Left hindlimb (tissue), 1 donor: ENCODE measurements around the gene SLC16A7.
"Not testable (repeated sequence)": the region's sequence is repeated elsewhere in the genome, so short reads cannot be mapped to it uniquely, and the experiment has no call there.

Experiments used
- DNase-seq: peaks from one replicate; pipeline ENCODE4 v3.0.0-alpha.2; 2018

The SLC16A7 gene, protein sequence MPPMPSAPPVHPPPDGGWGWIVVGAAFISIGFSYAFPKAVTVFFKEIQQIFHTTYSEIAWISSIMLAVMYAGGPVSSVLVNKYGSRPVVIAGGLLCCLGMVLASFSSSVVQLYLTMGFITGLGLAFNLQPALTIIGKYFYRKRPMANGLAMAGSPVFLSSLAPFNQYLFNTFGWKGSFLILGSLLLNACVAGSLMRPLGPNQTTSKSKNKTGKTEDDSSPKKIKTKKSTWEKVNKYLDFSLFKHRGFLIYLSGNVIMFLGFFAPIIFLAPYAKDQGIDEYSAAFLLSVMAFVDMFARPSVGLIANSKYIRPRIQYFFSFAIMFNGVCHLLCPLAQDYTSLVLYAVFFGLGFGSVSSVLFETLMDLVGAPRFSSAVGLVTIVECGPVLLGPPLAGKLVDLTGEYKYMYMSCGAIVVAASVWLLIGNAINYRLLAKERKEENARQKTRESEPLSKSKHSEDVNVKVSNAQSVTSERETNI

DNA sequence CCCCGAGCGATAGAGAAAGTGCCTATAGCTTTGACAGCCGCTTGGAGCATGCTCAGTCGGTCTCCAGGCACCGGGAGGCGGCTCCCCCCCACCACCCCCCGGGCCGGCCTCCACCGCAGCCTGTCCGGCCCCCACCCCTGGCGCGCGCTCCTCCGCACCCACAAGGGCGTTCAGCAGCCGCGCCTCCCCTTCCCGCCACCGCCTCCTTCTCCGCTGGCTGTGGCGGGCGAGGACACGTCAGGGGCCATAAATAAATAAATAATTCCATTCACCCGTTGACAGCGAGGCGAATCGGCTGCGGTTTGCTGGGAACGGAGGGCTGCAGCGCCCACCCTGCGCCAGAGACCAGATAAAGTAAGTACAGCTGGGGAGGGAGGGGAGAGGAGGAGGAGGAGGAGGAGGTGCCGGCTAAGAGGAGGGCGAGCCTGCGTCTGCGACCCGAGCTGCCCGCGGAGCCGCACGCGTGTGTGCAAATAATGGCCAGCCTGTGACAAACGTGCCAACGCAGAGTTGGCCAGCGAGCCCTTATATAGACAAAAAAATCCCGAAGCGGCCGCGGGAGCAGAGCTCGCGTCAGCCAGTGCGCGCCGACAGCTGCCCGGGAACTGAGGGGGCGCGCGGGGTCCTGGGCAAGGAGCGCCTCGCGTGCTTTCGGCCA, at the start of gene SLC16A7:
Gene SLC16A7, plus strand, starts transcription at position 147 of the 658 bp plus-strand sequence. CDS start 108,773 bp downstream, outside the sequence.
- DNase-seq = peak; percentile 96

DNA sequence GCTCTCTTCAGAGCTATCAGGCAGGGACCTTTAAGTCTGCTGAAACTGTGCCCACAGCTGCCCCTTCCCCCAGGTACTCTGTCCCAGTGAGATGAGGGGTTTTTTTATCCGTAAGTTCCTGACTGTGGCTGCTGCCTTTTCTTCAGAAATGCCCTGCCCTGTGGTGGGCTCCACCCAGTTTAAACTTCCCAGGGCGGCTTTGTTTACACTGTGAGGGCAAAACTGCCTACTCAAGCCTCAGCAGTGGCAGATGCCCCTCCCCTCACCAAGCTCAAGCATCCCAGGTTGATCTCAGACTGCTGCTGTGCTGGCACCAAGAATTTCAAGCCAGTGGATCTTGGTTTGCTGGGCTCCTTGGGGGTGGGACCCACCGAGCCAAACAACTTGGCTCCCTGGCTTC, 46.9 kb upstream of the SLC16A7 start:
- DNase-seq = no peak

- DNase-seq = no peak
Measured at GRCh38 chr12:59559696-59560095, 36.1 kb upstream of the SLC16A7 start.

DNA sequence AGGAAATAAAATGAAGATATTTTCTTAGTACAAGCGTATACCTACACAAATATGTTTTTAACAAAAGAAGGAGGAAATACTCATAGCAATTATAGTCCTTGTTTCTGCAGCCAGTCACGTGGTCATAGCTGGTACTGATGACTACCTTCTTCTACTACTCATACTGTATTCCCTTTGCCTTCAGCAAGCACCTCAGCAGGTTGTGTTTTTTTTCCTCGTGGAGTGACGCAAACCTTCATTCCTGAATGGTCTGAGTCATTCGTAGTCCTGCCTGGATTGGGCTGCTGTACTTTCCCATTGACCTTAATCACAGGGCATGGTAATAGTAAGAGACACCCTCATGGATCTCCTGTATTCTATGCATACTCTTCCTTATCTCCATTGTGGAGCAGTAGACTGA, 25.7 kb upstream of the SLC16A7 start:
- no peak for DNase-seq

GRCh38 chr12:59574406-59574805, 21.4 kb upstream of the SLC16A7 start:
- DNase-seq = no peak

- no peak for DNase-seq
Measured at GRCh38 chr12:59575826-59576225, 20.0 kb upstream of the SLC16A7 start.

GRCh38 chr12:59578254-59578653, 17.6 kb upstream of the SLC16A7 start:
- no peak for DNase-seq

DNA sequence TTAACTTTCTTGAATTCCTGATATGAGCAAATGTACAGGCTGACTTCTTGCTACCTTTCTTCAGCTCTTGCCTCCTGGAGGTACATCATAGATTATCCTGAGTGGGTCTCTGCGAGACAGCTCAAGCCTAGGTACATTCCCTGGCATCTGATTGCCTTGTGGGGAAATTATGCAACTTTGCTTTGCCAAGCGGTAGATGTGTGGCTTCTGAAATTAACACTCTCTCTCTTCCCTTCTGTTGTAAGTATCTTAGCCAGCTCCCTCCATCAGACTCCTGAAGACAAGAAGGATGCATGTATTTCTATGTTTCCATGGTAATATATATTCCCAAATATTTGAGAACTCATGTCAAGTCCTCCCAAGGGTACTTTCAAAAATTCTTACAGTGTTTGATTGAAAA, 16.2 kb upstream of the SLC16A7 start:
- no peak for DNase-seq

- no peak for DNase-seq
Measured at GRCh38 chr12:59580050-59580449, 15.8 kb upstream of the SLC16A7 start.

GRCh38 chr12:59583003-59583712, 12.7 kb upstream of the SLC16A7 start:
- no peak for DNase-seq

- DNase-seq = no peak
Measured at GRCh38 chr12:59587710-59588109, 8.1 kb upstream of the SLC16A7 start.

DNA sequence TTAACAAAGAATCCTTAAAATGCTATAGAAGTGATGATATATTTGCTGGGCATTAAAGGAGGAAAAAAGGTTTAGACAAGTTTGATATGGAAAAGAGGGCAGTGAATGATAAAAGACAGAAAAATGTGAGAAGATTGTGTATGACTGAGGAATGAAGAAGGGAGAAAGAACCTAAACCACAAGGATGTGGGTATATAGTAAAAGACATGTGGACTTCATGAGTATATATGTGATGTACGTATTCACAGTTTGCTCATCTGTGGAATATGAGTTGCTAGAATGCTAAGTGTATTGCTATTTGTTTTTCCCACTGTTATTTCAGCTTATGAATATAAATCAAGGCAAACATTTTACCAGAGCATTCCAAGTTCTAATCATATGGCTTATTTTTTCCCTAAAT, 2.1 kb upstream of the SLC16A7 start:
- no peak for DNase-seq

- DNase-seq = no peak
Measured at GRCh38 chr12:59594943-59595500, 807 bp upstream of the SLC16A7 start.

GRCh38 chr12:59595565-59595882, 305 bp upstream of the SLC16A7 start:
- no peak for DNase-seq

DNA sequence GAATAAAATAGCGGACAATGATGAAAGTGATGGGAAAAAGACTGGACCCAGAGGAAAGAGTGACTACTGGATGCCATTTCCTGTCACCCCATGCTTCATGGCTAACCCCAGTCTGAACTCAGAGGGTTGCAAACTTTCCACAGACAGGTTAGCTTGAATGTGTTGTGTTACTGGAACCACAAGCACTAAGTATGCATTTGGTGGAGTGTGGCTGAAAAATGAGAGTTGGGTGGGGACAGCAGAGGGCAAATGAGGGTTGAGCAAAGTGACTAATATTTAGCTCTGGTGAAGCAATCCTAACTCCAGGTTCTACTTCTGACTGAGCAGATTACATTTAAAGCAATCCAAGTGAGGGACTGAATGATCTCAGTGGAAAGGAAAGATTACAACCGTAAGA, 1.6 kb downstream of the SLC16A7 start:
- peak; percentile 67 for DNase-seq

DNA sequence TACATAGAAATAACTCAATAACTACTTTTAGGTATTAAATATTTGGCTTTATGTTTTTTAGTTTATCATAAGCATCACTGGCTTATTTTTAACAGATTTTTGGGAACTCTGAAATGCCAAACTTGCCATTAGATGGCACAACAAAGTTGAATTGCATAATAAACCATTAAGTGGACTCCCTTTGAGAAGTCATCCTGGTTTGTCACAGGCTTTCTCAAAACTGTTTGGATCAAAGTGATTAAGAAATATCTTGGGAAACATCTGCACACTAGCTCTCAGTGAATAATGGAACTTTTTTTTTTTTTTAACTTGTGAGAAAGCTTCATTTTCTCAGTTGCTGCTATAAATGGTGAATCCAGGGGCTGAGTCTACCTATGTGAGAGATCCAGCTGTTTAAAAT, 4.3 kb downstream of the SLC16A7 start:
- DNase-seq = no peak

DNA sequence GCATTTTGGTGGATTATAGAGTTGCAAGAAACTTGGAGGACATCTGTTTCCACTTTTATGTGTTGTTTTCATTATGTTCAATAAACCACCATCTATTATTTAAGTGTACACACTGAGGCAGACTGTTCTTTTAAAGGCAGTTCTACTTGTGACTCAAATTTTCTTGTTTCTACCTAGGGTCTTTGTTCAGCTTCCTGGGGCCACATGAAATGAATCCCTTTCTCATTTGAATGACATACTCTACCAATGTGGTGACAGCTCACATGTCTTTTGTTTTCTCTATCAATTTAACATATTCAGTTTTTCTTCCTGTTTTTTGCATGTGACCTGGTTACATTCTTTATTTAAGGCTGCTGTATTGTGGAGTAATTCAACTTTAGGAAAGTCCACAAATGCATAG, 7.9 kb downstream of the SLC16A7 start:
- DNase-seq = no peak

- DNase-seq = not testable (repeated sequence)
Measured at GRCh38 chr12:59612823-59613434, 17.1 kb downstream of the SLC16A7 start.

DNA sequence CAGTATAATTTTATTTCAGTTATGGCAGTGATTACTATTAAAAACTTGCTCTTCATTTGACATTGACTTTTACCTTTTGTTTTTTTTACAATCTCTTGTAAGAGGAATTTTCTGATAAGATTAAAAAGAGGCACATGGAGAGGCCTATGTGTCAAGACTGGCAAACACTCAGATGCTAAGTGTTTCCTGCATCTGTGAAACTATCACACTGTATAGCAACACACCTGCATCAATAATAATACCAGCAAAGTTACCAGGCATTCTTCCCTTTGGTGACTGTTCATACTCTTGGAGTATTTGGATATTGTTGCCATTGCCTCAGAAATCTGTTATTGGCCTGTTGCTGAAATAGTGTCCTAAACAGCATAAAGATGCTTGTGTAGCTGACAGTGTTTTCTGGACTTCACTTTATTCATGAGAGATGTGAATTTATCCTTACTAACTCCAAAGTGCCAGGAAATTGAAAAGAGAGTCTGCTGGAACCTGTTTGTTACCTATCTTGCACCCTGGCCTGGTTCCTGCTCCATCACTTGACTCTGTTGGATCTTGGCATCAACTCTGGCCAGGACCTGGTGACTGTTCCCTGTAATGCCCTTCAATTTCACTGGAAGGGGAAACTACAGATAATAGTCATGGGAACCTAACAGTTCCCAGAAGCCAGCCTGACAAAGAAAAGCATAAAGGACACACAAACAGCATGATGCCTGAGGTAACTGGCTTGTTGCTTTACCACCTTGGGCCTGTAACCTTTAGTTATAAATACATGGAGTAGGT, 19.8 kb downstream of the SLC16A7 start:
- no peak for DNase-seq

DNA sequence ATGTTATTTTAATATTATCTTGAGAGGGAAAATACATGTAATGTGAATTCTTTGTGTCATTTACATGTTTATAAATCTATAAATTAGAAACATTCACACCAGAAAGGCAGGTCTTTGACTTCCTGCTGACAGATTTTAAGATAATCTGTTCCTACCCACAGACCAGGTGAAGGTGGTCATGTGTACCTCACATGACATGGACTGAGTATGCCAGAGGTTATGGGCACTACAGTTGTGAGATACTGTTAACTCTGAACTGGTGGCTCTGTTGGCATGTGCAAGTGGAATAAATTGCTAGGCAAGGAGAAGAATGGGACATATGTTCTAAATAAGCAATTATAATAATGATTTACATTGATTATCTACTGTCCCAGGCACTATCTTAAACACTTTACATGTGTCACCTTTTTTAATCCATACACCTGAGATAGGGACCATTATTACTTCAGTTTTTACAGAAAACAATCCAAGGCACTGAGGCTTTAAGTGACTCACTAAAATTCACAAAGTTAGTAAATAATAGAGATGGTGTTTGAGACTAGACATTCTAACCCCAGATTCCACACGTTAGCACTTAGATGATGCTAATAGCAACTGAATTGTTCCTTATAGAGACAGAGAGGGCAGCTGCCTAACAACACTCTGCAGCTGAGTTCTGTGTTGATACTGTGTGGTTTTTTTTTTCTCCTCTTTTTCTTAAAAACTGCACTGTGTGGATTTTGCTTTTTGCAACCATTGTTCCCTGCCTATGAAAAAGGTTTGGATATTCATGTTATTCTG, 23.8 kb downstream of the SLC16A7 start:
- no peak for DNase-seq

- no peak for DNase-seq
Measured at GRCh38 chr12:59620326-59620725, 24.5 kb downstream of the SLC16A7 start.
